ENCODE data around the gene WWC2. TPM values are rescaled to one million over a fixed set of nuclear protein-coding genes. Genes with fewer than 3 reads are reported as not detected.

The WWC2 gene
- polyA plus RNA-seq, 2 of the 4 experiments (the other 2 are of a cell fraction): 14.9 to 26.9 TPM

DNA sequence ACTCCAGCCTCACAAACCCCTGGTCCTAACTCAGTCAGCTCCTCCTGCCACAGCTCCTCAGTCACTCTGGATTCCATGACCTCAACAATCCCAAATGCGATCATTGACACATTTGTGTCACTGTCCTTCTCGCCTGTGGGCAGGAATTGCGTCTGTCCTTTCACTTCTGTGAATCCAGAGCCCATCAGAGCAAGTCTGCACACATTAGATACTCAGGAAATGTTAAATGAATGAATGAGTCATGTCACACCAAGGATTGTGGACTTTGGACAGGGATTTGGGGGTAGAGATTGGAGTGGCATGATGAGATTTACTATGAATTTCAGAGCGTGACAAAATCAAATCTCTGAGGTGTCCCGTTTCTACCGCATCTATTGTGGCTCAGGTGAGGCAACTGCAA is 234.9 kb downstream of the WWC2 start (continued):
- TF ChIP-seq EHMT2 (IDR thresholded peaks at IDR 0.05; ENCODE audit: low read depth) (no peak), ZNF302 (CRISPR knock-in tag; IDR thresholded peaks at IDR 0.05) (no peak)
- TF ChIP-seq, protein P1, sequence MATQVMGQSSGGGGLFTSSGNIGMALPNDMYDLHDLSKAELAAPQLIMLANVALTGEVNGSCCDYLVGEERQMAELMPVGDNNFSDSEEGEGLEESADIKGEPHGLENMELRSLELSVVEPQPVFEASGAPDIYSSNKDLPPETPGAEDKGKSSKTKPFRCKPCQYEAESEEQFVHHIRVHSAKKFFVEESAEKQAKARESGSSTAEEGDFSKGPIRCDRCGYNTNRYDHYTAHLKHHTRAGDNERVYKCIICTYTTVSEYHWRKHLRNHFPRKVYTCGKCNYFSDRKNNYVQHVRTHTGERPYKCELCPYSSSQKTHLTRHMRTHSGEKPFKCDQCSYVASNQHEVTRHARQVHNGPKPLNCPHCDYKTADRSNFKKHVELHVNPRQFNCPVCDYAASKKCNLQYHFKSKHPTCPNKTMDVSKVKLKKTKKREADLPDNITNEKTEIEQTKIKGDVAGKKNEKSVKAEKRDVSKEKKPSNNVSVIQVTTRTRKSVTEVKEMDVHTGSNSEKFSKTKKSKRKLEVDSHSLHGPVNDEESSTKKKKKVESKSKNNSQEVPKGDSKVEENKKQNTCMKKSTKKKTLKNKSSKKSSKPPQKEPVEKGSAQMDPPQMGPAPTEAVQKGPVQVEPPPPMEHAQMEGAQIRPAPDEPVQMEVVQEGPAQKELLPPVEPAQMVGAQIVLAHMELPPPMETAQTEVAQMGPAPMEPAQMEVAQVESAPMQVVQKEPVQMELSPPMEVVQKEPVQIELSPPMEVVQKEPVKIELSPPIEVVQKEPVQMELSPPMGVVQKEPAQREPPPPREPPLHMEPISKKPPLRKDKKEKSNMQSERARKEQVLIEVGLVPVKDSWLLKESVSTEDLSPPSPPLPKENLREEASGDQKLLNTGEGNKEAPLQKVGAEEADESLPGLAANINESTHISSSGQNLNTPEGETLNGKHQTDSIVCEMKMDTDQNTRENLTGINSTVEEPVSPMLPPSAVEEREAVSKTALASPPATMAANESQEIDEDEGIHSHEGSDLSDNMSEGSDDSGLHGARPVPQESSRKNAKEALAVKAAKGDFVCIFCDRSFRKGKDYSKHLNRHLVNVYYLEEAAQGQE (IDR thresholded peaks at IDR 0.05): no peak

- peak; percentile 39 for TF ChIP-seq JUNB (IDR thresholded peaks at IDR 0.05)
- no peak for TF ChIP-seq EHMT2 (IDR thresholded peaks at IDR 0.05; ENCODE audit: low read depth)
- 0 out of 2 replicates have a peak, but pooled peaks have one; percentile 24 for TF ChIP-seq MAX (IDR thresholded peaks at IDR 0.05)
- peak; percentile 34; the same call in 1 of the 2 replicates for TF ChIP-seq FOSL2 (IDR thresholded peaks at IDR 0.05)
- peak; percentile 87 for TF ChIP-seq FOSL2 (CRISPR knock-in tag; IDR thresholded peaks at IDR 0.05)
- ATAC-seq (peak in 1 of 2 experiments; percentile 49; a peak in 2 of 6 replicates), FAIRE-seq (no peak), DNase-seq (ENCODE audit: low read depth in 1 of 2, low spot score in 1 of 2) (peak; percentile 8 to 63)
- ChIA-PET POLR2A (no interaction called here), CTCF (no interaction called here)
- H3K4me1 ChIP-seq: peaks cover 32% of the 10 kb centered on the region
- no peak overlapping the region for H3K4me3 ChIP-seq
- 44% methylated on average over 3 of the region's 3 CpGs for WGBS (ENCODE audit: missing lambda C conversion rate)
- peak overlapping the region; percentile 67 for H3K4me2 ChIP-seq
- no peaks in the 10 kb centered on the region for H3K9me3 ChIP-seq
- H3K27ac ChIP-seq: peak overlapping the region; percentile 76 to 86
These were observed 236.4 kb downstream of the WWC2 start for GRCh38 chr4:183335369-183335940.

DNA sequence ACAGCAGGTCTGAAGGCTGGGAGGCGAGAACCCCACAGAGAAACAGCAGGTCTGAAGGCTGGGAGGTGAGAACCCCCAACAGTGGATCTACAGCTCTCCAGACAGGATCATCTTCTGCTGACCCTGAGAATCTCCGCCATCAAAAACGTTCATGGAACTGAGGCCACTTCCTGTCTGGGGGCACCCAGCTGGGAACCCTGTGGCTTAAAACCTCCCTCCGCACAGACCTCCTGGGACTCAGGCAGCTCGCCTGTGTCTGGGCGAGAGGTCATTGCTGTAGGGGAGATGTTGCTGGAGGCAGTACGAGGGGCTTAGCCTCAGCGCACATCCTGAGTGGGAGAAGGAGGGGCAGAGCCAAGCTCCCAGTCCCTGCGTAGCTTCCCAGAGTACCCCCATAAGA is 238.3 kb downstream of the WWC2 start:
- no peaks in the 10 kb centered on the region for H3K9me3 ChIP-seq
- DNase-seq (ENCODE audit: low read depth in 1 of 2, low spot score in 1 of 2): no peak
- ChIA-PET CTCF (no interaction called here), POLR2A (no interaction called here)
- H3K27ac ChIP-seq: peak overlapping the region; percentile 10 to 13; a peak in 2 of 6 replicates
- no peak for ATAC-seq
- 91% methylated on average over 7 of the region's 9 CpGs for WGBS (ENCODE audit: missing lambda C conversion rate)
- TF ChIP-seq HOXA7 (CRISPR knock-in tag; IDR thresholded peaks at IDR 0.05) (no peak), JUN (IDR thresholded peaks at IDR 0.05) (no peak), TFCP2L1 (CRISPR knock-in tag; IDR thresholded peaks at IDR 0.05) (no peak), ESRRA (IDR thresholded peaks at IDR 0.05; ENCODE audit: borderline replicate concordance, low read length) (no peak), NPAS2 (CRISPR knock-in tag; IDR thresholded peaks at IDR 0.05; ENCODE audit: borderline replicate concordance) (no peak)
- TF ChIP-seq, protein P2, sequence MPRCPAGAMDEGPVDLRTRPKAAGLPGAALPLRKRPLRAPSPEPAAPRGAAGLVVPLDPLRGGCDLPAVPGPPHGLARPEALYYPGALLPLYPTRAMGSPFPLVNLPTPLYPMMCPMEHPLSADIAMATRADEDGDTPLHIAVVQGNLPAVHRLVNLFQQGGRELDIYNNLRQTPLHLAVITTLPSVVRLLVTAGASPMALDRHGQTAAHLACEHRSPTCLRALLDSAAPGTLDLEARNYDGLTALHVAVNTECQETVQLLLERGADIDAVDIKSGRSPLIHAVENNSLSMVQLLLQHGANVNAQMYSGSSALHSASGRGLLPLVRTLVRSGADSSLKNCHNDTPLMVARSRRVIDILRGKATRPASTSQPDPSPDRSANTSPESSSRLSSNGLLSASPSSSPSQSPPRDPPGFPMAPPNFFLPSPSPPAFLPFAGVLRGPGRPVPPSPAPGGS (IDR thresholded peaks at IDR 0.05): no peak
- no peak overlapping the region for H3K4me2 ChIP-seq
- H3K4me3 ChIP-seq: no peak overlapping the region
- peaks cover 32% of the 10 kb centered on the region for H3K4me1 ChIP-seq
- no peak for FAIRE-seq

- Histone ChIP-seq H3K4me2 (0 out of 3 replicates have a peak overlapping the region, but pooled peaks have one; percentile 12), H3K4me3 (no peak overlapping the region), H3K9me3 (no peaks in the 10 kb centered on the region), H3K27ac (peak overlapping the region; percentile 10 to 13; a peak in 2 of 6 replicates), H3K4me1 (peaks cover 32% of the 10 kb centered on the region)
- ChIA-PET CTCF (no interaction called here), POLR2A (no interaction called here)
- no peak for DNase-seq (ENCODE audit: low read depth in 1 of 2, low spot score in 1 of 2)
- no peak for ATAC-seq
- FAIRE-seq: no peak
- WGBS (ENCODE audit: missing lambda C conversion rate): 59% methylated on average over 7 of the region's 7 CpGs
- TF ChIP-seq KDM1A (IDR thresholded peaks at IDR 0.05; ENCODE audit: low read depth): no peak
- TF ChIP-seq, protein P3, sequence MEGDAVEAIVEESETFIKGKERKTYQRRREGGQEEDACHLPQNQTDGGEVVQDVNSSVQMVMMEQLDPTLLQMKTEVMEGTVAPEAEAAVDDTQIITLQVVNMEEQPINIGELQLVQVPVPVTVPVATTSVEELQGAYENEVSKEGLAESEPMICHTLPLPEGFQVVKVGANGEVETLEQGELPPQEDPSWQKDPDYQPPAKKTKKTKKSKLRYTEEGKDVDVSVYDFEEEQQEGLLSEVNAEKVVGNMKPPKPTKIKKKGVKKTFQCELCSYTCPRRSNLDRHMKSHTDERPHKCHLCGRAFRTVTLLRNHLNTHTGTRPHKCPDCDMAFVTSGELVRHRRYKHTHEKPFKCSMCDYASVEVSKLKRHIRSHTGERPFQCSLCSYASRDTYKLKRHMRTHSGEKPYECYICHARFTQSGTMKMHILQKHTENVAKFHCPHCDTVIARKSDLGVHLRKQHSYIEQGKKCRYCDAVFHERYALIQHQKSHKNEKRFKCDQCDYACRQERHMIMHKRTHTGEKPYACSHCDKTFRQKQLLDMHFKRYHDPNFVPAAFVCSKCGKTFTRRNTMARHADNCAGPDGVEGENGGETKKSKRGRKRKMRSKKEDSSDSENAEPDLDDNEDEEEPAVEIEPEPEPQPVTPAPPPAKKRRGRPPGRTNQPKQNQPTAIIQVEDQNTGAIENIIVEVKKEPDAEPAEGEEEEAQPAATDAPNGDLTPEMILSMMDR (IDR thresholded peaks at IDR 0.05): no peak
- TF ChIP-seq, protein P2 (IDR thresholded peaks at IDR 0.05): no peak
These were observed 238.8 kb downstream of the WWC2 start for GRCh38 chr4:183337833-183338232.

Data from A549 (cell line).